NCI-H82 treated with DMSO at 0.1 percent for 48 hours (cell line): ENCODE measurements around the gene PCLAF.

Source experiments
- DNase-seq: peaks from one replicate; lab custom pipeline; 2025; ENCODE audit not compliant: unreplicated experiment; lab: John Stamatoyannopoulos, UW

PCLAF gene

DNA sequence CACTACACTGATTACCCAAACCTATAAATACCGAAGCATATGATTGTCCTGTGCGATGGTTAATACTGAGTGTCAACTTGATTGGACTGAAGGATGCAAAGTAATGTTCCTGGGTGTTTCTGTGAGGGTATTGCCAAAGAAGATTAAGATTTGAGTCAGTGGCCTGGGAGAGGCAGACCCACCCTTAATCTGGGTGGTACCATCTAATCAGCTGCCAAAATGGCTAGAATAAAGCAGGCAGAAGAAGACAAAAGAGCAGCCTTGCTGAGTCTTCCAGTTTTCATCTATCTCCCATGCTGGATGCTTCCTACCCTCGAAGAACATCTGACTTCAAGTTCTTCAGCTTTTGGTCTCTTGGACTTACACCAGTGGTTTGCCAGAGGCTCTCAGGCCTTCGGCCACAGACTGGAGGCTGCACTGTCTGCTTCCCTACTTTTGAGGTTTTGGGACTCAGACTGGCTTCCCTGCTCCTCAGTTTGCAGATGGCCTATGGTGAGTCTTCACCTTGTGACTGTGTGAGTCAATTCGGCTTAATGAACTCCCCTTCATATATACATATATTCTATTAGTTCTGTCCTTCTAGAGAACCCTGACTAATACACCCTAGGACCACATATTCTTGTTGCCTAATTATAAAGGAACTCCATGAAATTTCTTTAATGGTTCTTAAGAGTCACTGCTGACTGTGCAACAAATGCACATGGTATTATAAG lies 56.9 kb downstream of the PCLAF start:
- no peak for DNase-seq

DNA sequence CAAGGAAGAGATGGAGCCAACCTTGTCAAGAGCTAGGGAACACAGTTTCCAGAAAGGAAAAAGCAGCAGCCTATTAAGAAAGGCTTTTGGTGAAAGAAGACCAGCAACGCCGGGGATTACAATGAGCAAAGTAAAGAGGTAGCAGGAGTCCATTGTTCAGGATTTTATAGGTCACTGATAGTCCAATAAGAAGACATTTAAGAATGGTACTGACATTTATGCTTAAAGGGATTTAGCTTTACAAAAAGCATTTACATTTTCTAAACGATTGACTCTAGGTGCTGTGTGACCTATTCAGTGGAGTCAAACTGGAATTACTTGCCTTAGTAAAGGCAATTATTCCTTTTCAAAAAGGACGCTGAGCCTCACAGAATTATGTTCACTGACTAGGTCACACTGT lies 66.0 kb downstream of the PCLAF start:
- no peak for DNase-seq

DNA sequence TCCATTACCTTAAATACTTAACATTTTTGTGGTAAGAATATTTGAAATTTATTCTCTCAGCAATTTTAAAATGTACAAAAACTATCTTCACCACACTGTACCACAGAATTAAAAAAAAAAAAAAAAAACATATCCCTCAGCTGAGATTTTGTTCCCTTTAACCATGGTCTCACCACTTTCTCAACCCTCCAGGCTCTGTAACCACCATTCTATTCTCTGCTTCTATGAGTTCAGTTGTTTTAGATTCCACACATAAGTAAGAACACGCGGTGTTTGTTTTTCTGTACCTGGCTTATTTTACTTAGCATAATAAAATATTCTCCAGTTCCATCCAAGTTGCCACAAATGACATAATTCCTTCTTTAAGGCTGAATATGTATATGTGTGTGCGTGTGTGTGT lies 66.8 kb downstream of the PCLAF start:
- no peak for DNase-seq
